Thymus (tissue), 11 donors: ENCODE data around the gene RCSD1. TPM values are rescaled to one million over a fixed set of nuclear protein-coding genes. Genes with fewer than 3 reads are reported as not detected.

Experiments
- DNase-seq, 9 donors: peaks; one replicate each; pipeline ENCODE4 v3.0.0-alpha.2; 2013; ENCODE audit warnings: low spot score in 9 of 9, low read depth in 6 of 9, missing footprints in 1 of 9
- H3K27ac ChIP-seq, 2 donors: one replicate each; pipeline ENCODE4 v1.5.1; 2013; ENCODE audit warnings: control low read depth in 1 of 2, low read depth in 1 of 2, low read length in 1 of 2, mild to moderate bottlenecking in 1 of 2, moderate library complexity in 1 of 2
- H3K27me3 ChIP-seq, 2 donors: one replicate each; pipeline ENCODE4 v1.5.1; 2013; ENCODE audit warnings: low read length in 1 of 2; ENCODE audit not compliant: control insufficient read depth in 2 of 2, insufficient read depth in 1 of 2
- H3K36me3 ChIP-seq, 2 donors: one replicate each; pipeline ENCODE4 v1.5.1; 2013; ENCODE audit warnings: low read length in 1 of 2, mild to moderate bottlenecking in 1 of 2, moderate library complexity in 1 of 2; ENCODE audit not compliant: control insufficient read depth in 2 of 2, insufficient read depth in 2 of 2
- H3K4me1 ChIP-seq, 2 donors: one replicate each; pipeline ENCODE4 v1.5.1; 2013; ENCODE audit warnings: low read length in 2 of 2; ENCODE audit not compliant: control insufficient read depth in 2 of 2, insufficient read depth in 2 of 2
- H3K4me3 ChIP-seq, 2 donors: one replicate each; pipeline ENCODE4 v1.5.1; 2013; ENCODE audit warnings: low read length in 2 of 2, control low read depth in 1 of 2, mild to moderate bottlenecking in 1 of 2
- H3K9me3 ChIP-seq, 2 donors: one replicate each; pipeline ENCODE4 v1.5.1; 2013; ENCODE audit warnings: low read length in 1 of 2, mild to moderate bottlenecking in 1 of 2; ENCODE audit not compliant: control insufficient read depth in 2 of 2, insufficient read depth in 1 of 2
- WGBS: extraction: QIAGEN DNeasy Blood & Tissue Kit; methylation state at CpG from one replicate; pipeline ENCODE4 v1.1.7; 2013; 5-methylcytosine and 5-hydroxymethylcytosine counted together
- polyA plus RNA-seq: library from polyadenylated mRNA; stranded (reverse); fragments of 200-250 nt; gene quantifications from one replicate; pipeline ENCODE4 v1.2.3, GENCODE V29; 2013
- total RNA-seq: library from RNA; stranded (reverse); fragments of 120-200 nt; gene quantifications from one replicate; pipeline ENCODE4 v1.2.4, GENCODE V29; 2013
- donor health status: healthy.

Gene RCSD1
- total and polyA plus RNA-seq, 2 donors, result 69.4 to 95.8 TPM

GRCh38 chr1:167752219-167752985 is 122.4 kb downstream of the RCSD1 start:
- H3K4me1 ChIP-seq, result peaks cover 2 to 13% of the 10 kb centered on the region in 2 donors
- peak overlapping the region; percentile 50 to 66 for H3K27ac ChIP-seq

GRCh38 chr1:167755654-167756053 is 125.6 kb downstream of the RCSD1 start:
- 93% methylated on average over 3 of the region's 3 CpGs for WGBS
- no peak for DNase-seq
- Histone ChIP-seq H3K27me3 (no peaks in the 10 kb centered on the region), H3K27ac (no peak overlapping the region), H3K36me3 (no peaks in the 10 kb centered on the region), H3K4me3 (no peak overlapping the region), H3K4me1 (peaks cover 2 to 13% of the 10 kb centered on the region in 2 donors), H3K9me3 (no peaks in the 10 kb centered on the region)

More at GRCh38 chr1:167752219-167752985, 122.4 kb downstream of the RCSD1 start:
- Histone ChIP-seq H3K9me3 (no peaks in the 10 kb centered on the region), H3K4me3 (no peak overlapping the region), H3K27me3 (no peaks in the 10 kb centered on the region), H3K36me3 (no peaks in the 10 kb centered on the region)
- peak in 1 of 9 donors; percentile 4 for DNase-seq

Other genes with a start within 250 kb of the RCSD1 start
- 252 TPM for gene CD247, start 111.7 kb upstream of the RCSD1 start, total RNA-seq
- 114 TPM for gene CD247, start 111.7 kb upstream of the RCSD1 start, polyA plus RNA-seq
- 61.3 TPM for gene CREG1, start 76.5 kb upstream of the RCSD1 start, total RNA-seq
- gene CREG1, start 76.5 kb upstream of the RCSD1 start, polyA plus RNA-seq, result 179 TPM
- gene MPZL1, start 91.8 kb downstream of the RCSD1 start, total RNA-seq, result 23.4 TPM
- 26.0 TPM for gene MPZL1, start 91.8 kb downstream of the RCSD1 start, polyA plus RNA-seq